ENCODE results near the gene OBSL1. TPM values are rescaled to one million over a fixed set of nuclear protein-coding genes. Genes with fewer than 3 reads are reported as not detected.
A peak's percentile ranks its signal among the peaks of the same experiment; 100 is the strongest.

Gene OBSL1
- total RNA-seq, 1 experiment from 2014 or later, result 25.5 TPM

GRCh38 chr2:219578811-219579613 is 7.7 kb upstream of the OBSL1 start:
- Histone ChIP-seq H3K36me3 (ENCODE audit: control insufficient read depth, insufficient read depth, low read length) (no peaks in the 10 kb centered on the region), H3K27me3 (ENCODE audit: control insufficient read depth, insufficient read depth, low read length) (no peaks in the 10 kb centered on the region), H3K9me3 (ENCODE audit: control insufficient read depth, insufficient read depth, low read depth, low read length) (no peaks in the 10 kb centered on the region), H3K4me3 (ENCODE audit: low read depth in 2 of 2, low read length in 2 of 2) (no peak overlapping the region), H3K27ac (ENCODE audit: low read length) (no peak overlapping the region), H3K4me1 (ENCODE audit: control insufficient read depth, insufficient read depth, low read length) (0 out of 2 replicates have a peak, but pooled peaks cover 3% of the 10 kb centered on the region)
- TF ChIP-seq, protein P1, sequence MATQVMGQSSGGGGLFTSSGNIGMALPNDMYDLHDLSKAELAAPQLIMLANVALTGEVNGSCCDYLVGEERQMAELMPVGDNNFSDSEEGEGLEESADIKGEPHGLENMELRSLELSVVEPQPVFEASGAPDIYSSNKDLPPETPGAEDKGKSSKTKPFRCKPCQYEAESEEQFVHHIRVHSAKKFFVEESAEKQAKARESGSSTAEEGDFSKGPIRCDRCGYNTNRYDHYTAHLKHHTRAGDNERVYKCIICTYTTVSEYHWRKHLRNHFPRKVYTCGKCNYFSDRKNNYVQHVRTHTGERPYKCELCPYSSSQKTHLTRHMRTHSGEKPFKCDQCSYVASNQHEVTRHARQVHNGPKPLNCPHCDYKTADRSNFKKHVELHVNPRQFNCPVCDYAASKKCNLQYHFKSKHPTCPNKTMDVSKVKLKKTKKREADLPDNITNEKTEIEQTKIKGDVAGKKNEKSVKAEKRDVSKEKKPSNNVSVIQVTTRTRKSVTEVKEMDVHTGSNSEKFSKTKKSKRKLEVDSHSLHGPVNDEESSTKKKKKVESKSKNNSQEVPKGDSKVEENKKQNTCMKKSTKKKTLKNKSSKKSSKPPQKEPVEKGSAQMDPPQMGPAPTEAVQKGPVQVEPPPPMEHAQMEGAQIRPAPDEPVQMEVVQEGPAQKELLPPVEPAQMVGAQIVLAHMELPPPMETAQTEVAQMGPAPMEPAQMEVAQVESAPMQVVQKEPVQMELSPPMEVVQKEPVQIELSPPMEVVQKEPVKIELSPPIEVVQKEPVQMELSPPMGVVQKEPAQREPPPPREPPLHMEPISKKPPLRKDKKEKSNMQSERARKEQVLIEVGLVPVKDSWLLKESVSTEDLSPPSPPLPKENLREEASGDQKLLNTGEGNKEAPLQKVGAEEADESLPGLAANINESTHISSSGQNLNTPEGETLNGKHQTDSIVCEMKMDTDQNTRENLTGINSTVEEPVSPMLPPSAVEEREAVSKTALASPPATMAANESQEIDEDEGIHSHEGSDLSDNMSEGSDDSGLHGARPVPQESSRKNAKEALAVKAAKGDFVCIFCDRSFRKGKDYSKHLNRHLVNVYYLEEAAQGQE (IDR thresholded peaks at IDR 0.05; ENCODE audit: insufficient read depth in 1 of 2, low read depth in 2 of 2, low read length in 1 of 2), result no peak
- ATAC-seq (no peak), DNase-seq (ENCODE audit: low read depth, low spot score) (no peak)
- intact Hi-C loops (cut with micrococcal nuclease; ENCODE audit: unreplicated experiment) (no loop called here), in situ Hi-C loops (cut with HindIII; ENCODE audit: low pct_unique_long_range_greater_than_20kb, low sequenced_read_pairs) (no loop called here)
- no TSS peak for BruUV-seq (replicated peaks)
- ChIA-PET CTCF (no interaction called here), POLR2A (interaction anchor here (0.6 kb wide), 1 partner anchor 107 kb away, joined by 5 read pairs; no protein-coding TSS in a partner anchor)

DNA sequence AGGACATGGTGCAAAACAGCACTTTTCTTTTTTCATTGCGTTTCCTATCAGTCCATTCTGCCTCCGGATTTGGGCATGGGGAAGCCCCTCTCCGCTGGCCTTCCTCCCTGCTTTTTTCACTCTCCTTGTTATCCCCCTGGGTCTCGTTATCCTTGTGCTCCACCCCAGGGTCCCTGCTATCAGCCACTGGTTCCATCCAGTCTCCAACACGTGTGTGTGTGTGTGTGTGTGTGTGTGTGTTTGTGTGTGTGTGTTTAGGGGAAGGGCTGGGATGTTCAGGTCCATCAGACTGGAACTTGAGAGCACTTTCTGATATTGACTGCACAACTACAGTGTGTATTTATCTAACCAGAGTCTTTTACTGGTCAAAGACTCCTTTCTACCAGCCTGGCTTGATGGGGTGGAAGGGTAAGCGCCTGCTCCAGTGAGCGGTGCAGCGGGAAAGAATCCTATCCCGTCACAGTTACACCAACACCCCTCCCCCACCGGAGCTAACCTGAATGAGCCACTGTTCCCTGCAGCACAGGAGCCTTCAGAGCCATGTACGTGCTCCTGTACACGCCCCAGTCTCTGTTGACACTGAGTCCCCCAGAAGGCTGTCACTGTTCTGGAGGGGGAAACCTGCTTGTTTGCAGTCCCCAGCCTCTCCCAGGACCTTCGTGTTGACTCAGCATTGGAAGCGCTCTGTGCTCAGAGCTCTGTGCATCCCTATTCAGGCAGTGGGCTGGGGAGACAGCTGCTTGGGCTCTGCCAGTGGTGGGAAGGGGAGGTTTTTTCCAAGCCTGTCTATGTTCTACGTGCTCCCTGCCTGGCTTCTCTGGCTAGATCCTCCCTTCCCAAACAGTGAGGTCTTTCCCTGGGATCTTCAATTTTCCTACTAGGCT is 5.4 kb upstream of the OBSL1 start:
- no peaks in the 10 kb centered on the region for H3K36me3 ChIP-seq (ENCODE audit: control insufficient read depth, insufficient read depth, low read length)
- H3K4me3 ChIP-seq (ENCODE audit: low read depth in 2 of 2, low read length in 2 of 2), result no peak overlapping the region; a peak in 1 of 4 replicates
- DNase-seq (ENCODE audit: low read depth, low spot score) (no peak), ATAC-seq (peak; percentile 22; the same call in 1 of the 2 replicates)
- H3K9me3 ChIP-seq (ENCODE audit: control insufficient read depth, insufficient read depth, low read depth, low read length), result no peaks in the 10 kb centered on the region
- BruUV-seq (replicated peaks), result no TSS peak
- in situ Hi-C loops (cut with HindIII; ENCODE audit: low pct_unique_long_range_greater_than_20kb, low sequenced_read_pairs), result no loop called here
- POLR2A ChIA-PET, result no interaction called here
- intact Hi-C loops (cut with micrococcal nuclease; ENCODE audit: unreplicated experiment), result no loop called here
- H3K4me1 ChIP-seq (ENCODE audit: control insufficient read depth, insufficient read depth, low read length), result peaks cover 5% of the 10 kb centered on the region
- H3K27ac ChIP-seq (ENCODE audit: low read length), result no peak overlapping the region
- no peaks in the 10 kb centered on the region for H3K27me3 ChIP-seq (ENCODE audit: control insufficient read depth, insufficient read depth, low read length)
- TF ChIP-seq SIN3A (IDR thresholded peaks at IDR 0.05; ENCODE audit: borderline replicate concordance, insufficient read depth, low read depth, low read length), result no peak
- TF ChIP-seq, protein P1 (IDR thresholded peaks at IDR 0.05; ENCODE audit: insufficient read depth in 1 of 2, low read depth in 2 of 2, low read length in 1 of 2), result no peak
- TF ChIP-seq TCF7L2 (IDR thresholded peaks at IDR 0.05; ENCODE audit: low read depth, low read length), result no peak
- CTCF ChIA-PET, result no interaction called here

Data from Panc1 (cell line).